ENCODE results near the gene ACE2. TPM values are rescaled to one million over a fixed set of nuclear protein-coding genes. Genes with fewer than 3 reads are reported as not detected.

Gene ACE2
- polyA plus RNA-seq, 1 of the 3 experiments (the other 2 are of a cell fraction): not detected

GRCh38 chrX:15623054-15623453, 22.3 kb upstream of the ACE2 start:
- POLR2A ChIA-PET: no interaction called here
- Histone ChIP-seq H2AFZ (ENCODE audit: low read depth) (no peak overlapping the region), H3K4me1 (ENCODE audit: control insufficient read depth in 1 of 2, insufficient read depth in 2 of 2, low read depth in 1 of 2, low read length in 1 of 2) (no peaks in the 10 kb centered on the region), H3K9me3 (no peaks in the 10 kb centered on the region), H3K79me2 (ENCODE audit: insufficient read depth) (no peaks in the 10 kb centered on the region), H3K27ac (ENCODE audit: low read depth in 2 of 2, low read length in 1 of 2) (no peak overlapping the region), H3K9me2 (no peaks in the 10 kb centered on the region), H3K4me2 (no peak overlapping the region), H3F3A (replicated peaks; ENCODE audit: insufficient read depth) (no peaks in the 10 kb centered on the region), H4K20me1 (ENCODE audit: insufficient read depth) (no peaks in the 10 kb centered on the region), H3K9ac (no peak overlapping the region), H3K4me3 (ENCODE audit: low read depth in 2 of 2, low read length in 1 of 2) (no peak overlapping the region), H3K27me3 (ENCODE audit: insufficient read depth) (no peaks in the 10 kb centered on the region), H3K36me3 (replicated peaks in 1 of 2; ENCODE audit: control insufficient read depth in 1 of 2, insufficient read depth in 2 of 2, low read length in 1 of 2) (no peaks in the 10 kb centered on the region)
- 27% methylated on average over 1 of the region's 1 CpG for WGBS (ENCODE audit: low lambda C conversion rate)
- TF ChIP-seq ZBTB33 (IDR thresholded peaks at IDR 0.05; ENCODE audit: borderline replicate concordance, low read depth) (no peak), YY1 (IDR thresholded peaks at IDR 0.05; ENCODE audit: low read depth) (no peak), MEF2A (IDR thresholded peaks at IDR 0.05; ENCODE audit: borderline replicate concordance, low read depth) (no peak), CTCF (IDR thresholded peaks at IDR 0.05) (no peak), GABPA (IDR thresholded peaks at IDR 0.05; ENCODE audit: low read depth) (no peak), RCOR1 (IDR thresholded peaks at IDR 0.05; ENCODE audit: low read length) (no peak), TCF12 (IDR thresholded peaks at IDR 0.05) (no peak), FOXM1 (IDR thresholded peaks at IDR 0.05; ENCODE audit: low read depth) (no peak), IRF3 (IDR thresholded peaks at IDR 0.05; ENCODE audit: low read depth, low read length) (no peak), SMC3 (IDR thresholded peaks at IDR 0.05; ENCODE audit: low read depth, low read length) (no peak), EZH2phosphoT487 (IDR thresholded peaks at IDR 0.05; ENCODE audit: borderline replicate concordance, low read depth) (no peak), SIN3A (IDR thresholded peaks at IDR 0.05; ENCODE audit: borderline replicate concordance, low read depth, low read length) (no peak), RAD21 (IDR thresholded peaks at IDR 0.05; ENCODE audit: low read length) (no peak), CHD2 (IDR thresholded peaks at IDR 0.05; ENCODE audit: low read length, partially characterized antibody) (no peak), TAF1 (IDR thresholded peaks at IDR 0.05; ENCODE audit: borderline replicate concordance, low read depth, low read length) (no peak), MAX (IDR thresholded peaks at IDR 0.05; ENCODE audit: low read depth) (no peak)
- CTCF ChIA-PET: no interaction called here
- DNase-seq: no peak

Measured in SK-N-SH (cell line).